K562 (cell line): Measurements from ENCODE around the gene FBXL13. TPM values are rescaled to one million over a fixed set of nuclear protein-coding genes. Genes with fewer than 3 reads are reported as not detected.

Experiments used
- ARID2 ChIP-seq: fragments of 450-650 bp; IDR thresholded peaks from 2 replicates; pipeline ENCODE4 v1.6.1; 2017; ENCODE audit warnings: antibody characterized with exemption, mild to moderate bottlenecking
- CREBBP ChIP-seq: IDR thresholded peaks from one replicate; pipeline ENCODE4 v1.6.1; 2012; ENCODE audit warnings: low read depth, mild to moderate bottlenecking, control low read depth, inconsistent platforms, low read length
- DACH1 ChIP-seq: fragments of 450-650 bp; IDR thresholded peaks from 2 replicates; pipeline ENCODE4 v1.6.1; 2018; ENCODE audit not compliant: partially characterized antibody
- DEAF1 ChIP-seq: fragments of 450-650 bp; formaldehyde crosslinking; IDR thresholded peaks from 2 replicates; pipeline ENCODE4 v1.4.0; 2020; ENCODE audit warnings: mild to moderate bottlenecking, moderate library complexity
- E2F5 ChIP-seq: sonication (generic); formaldehyde crosslinking; IDR thresholded peaks from 2 replicates; pipeline ENCODE4 v1.8.0; 2022; ENCODE audit warnings: mild to moderate bottlenecking, missing genetic modification reagents
- EP300 ChIP-seq: IDR thresholded peaks from 2 replicates; pipeline ENCODE4 v1.6.1; 2012; ENCODE audit warnings: low read length, improper control_type of control experiment
- NR0B1 ChIP-seq: fragments of 450-650 bp; IDR thresholded peaks from one replicate; pipeline ENCODE4 v1.6.1; 2018; ENCODE audit warnings: mild to moderate bottlenecking, moderate library complexity; ENCODE audit not compliant: partially characterized antibody
- POLR2H ChIP-seq: IDR thresholded peaks from 2 replicates; pipeline ENCODE4 v1.6.1; 2016; ENCODE audit warnings: missing genetic modification characterization, low read depth, mild to moderate bottlenecking, control low read depth, missing compliant biosample characterization, moderate library complexity
- SNRNP70 ChIP-seq: fragments of 200-400 bp; formaldehyde crosslinking; optimal IDR thresholded peaks from 2 replicates; pipeline ENCODE3; 2017; ENCODE audit warnings: low read depth, low read length
- SRSF7 ChIP-seq: fragments of 200-400 bp; formaldehyde crosslinking; optimal IDR thresholded peaks from 2 replicates; pipeline ENCODE3; 2017; ENCODE audit warnings: mild to moderate bottlenecking, low read depth, low read length
- ZNF318 ChIP-seq, 2 experiments: fragments of 450-650 bp; IDR thresholded peaks; 2 replicates each; pipeline ENCODE4 v1.6.1; 2016; ENCODE audit warnings: mild to moderate bottlenecking in 2 of 2, borderline replicate concordance in 1 of 2, low read depth in 1 of 2, moderate library complexity in 1 of 2
- polyA plus RNA-seq, 8 experiments: library from polyadenylated mRNA; depleted of rRNA in 4 of 8; stranded (reverse) in 5 of 8; unstranded in 3 of 8; fragments of >200 nt; fragmentation: Nextera tagmentation in 2 of 8; fragmentation: Illumina TruSeq in 1 of 8; extraction: Ambion mirVana in 2 of 8; extraction: Trizol in 1 of 8; gene quantifications; 2 replicates each; pipeline versions ENCODE4 v1.2.1 to v1.2.3, GENCODE V29; 2011 to 2014; ENCODE audit warnings: inconsistent platforms in 1 of 8, missing spikeins in 1 of 8
- total RNA-seq, 7 experiments: library from RNA; depleted of rRNA in 6 of 7; stranded (reverse); fragments of >200 nt in 6 of 7; fragmentation: Illumina TruSeq in 2 of 7; extraction: Trizol in 2 of 7; gene quantifications; 2 replicates each; pipeline versions ENCODE4 v1.2.1 to v1.2.3, GENCODE V29; 2011 to 2021; ENCODE audit warnings: low replicate concordance in 1 of 7

The FBXL13 gene
- total and polyA plus RNA-seq, 9 of the 15 experiments (the other 6 are each of a cell fraction or from before 2014, with no cell fraction given) = 16.3 to 55.0 (median 25.4) TPM

DNA sequence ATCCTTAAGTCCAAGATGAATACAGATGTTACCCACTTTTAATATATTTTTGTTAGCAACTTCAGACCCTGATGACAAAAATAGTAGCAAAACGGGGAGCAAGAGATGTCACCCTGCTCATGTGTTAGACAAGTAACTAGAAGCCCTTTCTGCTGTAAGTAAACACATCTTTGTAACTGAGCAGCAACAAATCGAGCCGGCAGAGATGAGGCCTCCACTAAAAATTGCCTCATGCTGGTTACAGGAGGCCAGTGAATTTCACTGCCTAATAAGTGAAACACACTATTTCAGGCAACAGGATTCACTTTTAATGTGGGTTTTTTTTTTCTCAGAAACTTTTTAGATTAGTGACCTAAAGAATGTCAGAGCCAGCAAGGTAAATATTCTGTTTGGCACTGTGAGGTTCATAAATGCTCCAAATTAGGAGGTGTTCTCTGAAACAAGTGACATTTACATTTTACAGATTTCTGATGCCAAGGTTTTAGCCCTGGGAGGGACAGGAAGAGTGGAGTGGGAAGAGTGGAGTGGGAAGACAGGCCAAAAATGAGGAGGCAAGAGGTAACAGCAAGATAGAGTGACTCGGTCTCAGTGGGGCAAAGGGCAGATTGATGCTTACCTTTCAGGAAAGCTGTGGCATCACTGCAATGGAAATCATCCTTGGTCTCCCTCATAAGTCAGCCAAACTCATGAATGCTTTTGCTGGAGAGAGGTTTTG lies 215.4 kb downstream of the FBXL13 start (continued):
- TF ChIP-seq DEAF1 (CRISPR knock-in tag) (no peak), SRSF7 (no peak), SNRNP70 (no peak), NR0B1 (no peak), ARID2 (no peak), EP300 (no peak), E2F5 (no peak), POLR2H (tag) (no peak), ZNF318 (IDR thresholded peaks at IDR 0.05; ENCODE audit: borderline replicate concordance in 1 of 2, low read depth in 1 of 2) (no peak), DACH1 (no peak), CREBBP (no peak)
- TF ChIP-seq, all 486 proteins: peak for 0
